NCI-H2171 (cell line): ENCODE data around the gene CSRNP3.

Experiments used
- DNase-seq: peaks from one replicate; lab custom pipeline; 2025; lab: John Stamatoyannopoulos, UW

CSRNP3 gene

GRCh38 chr2:165686800-165687199, 217.3 kb downstream of the CSRNP3 start:
- DNase-seq, result no peak

GRCh38 chr2:165687426-165688002, 218.0 kb downstream of the CSRNP3 start:
- DNase-seq, result no peak

DNA sequence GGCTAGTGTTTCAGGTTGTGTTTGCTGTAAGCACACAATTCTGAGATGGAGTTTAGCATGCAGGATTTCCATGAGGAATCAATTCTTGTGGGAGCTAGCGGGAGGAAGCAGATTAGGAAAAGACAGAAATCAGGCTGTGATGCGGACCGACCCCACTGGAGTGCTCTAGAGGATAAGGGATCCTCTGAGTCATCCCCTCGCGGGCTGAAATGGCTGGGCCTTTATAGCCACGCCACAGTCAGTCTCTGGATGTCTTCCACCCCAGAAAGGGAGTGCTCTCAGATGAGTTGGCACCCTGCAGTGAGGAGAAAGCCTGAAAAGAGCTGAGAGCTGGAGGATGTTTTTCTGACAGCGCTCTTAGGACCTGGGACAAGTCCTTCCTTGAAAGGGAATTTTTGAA, 222.1 kb downstream of the CSRNP3 start:
- no peak for DNase-seq

DNA sequence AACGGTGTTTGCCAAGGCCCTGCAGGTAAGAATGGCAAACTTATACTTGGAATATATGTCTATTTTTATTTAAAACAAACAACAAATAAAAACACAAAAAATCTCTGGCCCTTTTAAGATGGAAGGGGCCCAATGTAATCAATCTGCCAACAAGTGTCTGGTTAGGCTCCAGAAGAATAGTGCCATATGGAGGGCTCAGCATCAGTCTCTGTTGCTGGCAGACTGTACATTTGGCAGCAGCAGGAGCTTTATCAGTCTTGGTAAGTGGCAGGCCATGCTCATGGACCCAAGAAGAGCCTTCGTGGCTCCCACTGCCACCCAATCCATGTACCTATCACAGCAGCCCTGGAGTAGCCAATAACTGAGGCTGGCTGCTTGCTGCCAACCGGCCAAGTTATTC, 223.4 kb downstream of the CSRNP3 start:
- DNase-seq, result peak; percentile 39

- DNase-seq, result no peak
Measured at GRCh38 chr2:165693838-165694237, 224.3 kb downstream of the CSRNP3 start.

DNA sequence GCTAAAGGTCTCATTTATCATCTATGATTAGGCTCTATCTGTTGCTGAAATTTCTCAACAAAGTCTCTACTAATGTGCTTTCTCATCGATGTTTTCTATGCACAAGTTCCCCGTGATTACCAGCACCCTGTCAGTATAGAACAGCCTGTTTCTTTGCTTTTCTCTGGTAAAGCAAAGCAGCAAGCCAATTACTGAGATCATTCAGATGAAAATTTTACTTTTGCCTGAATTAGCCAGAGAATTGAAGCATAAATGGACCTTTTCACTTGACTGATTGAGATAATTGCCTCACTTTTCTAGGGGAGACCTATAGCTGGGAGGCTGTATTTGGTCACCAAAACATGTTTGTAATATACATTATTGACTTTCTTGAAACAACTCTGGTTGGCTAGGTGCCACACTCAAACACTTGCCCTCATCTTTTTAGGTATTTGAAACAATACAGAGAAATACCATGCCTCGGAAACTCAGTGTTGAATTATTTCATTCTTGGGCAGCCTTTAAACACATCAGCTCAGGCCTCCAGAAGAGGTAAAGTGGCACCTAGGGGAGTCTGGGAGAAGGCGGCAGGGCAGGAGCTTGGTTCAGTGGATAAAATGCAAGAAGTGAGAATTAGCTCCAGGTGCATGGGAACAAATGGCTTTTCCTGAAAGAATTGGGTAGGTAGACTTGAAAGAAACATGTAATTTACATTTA, 228.4 kb downstream of the CSRNP3 start:
- DNase-seq, result peak; percentile 19

DNA sequence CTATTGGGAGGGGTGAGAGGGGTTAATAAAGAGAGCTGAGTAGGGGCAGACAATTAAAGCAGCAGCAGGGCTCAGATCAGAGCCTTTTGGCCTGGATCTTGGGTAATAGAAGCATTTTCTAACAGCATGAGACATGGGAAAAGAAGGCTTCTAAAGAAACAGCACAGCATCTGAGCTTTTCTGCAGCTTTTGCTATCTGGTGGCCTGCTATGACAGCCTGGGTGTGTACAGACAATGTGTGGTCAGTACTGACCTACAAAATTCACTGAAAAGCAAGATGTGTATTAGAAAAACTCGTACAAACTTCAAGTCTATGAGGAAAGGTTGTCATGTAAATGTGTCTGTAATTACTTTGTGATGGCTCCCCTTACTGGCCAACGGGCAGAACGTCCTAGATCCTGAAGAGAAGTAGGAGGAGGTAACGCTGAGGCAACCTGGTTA, 229.0 kb downstream of the CSRNP3 start:
- peak; percentile 38 for DNase-seq

DNA sequence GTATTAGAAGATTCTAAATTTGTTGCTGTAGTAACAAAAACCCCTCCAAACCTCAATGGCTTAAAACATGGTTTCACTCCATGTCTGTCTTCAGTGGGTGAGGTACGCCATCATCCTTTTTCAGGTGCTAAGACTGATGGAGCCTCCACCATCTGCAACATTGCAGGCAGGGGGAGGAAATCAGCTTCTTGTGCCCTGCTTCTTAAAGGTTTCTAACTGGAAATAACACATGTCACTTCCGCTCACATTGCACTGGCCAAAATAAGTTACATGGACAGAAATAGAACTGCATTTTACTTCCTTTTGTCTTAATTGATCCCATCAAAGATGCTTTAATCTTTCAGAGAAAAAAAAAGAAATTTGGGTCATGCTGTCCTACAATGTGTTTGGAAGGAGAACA, 230.4 kb downstream of the CSRNP3 start:
- no peak for DNase-seq

- no peak for DNase-seq
Measured at GRCh38 chr2:165700531-165700930, 231.0 kb downstream of the CSRNP3 start.

- DNase-seq, result no peak
Measured at GRCh38 chr2:165701147-165701546, 231.6 kb downstream of the CSRNP3 start.

DNA sequence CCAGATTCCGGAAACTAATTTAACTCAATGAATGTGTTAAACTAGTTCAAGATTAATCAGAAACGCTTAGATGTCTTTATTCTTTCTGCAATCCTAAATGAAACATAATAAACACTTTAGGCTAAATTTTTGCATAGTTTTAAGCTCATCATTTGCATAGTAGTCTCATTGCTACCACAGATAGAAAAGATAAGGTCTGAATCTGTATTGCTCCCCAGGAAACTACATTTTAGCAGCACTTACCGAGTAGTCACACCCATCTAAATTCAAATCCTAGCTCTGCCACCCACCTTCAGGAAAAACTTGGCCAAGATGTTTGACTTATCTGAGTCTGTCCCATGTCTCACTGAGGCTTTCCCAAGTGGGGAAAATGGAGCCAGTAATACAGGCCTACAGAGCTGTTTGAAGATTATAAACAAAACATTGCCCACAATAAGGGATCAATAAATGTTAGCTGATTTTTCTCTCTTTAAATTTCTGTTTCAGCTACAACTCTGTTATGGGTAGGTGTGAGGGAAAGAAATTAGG, 237.5 kb downstream of the CSRNP3 start:
- DNase-seq, result no peak

GRCh38 chr2:165716091-165716490, 246.6 kb downstream of the CSRNP3 start:
- DNase-seq, result no peak

DNA sequence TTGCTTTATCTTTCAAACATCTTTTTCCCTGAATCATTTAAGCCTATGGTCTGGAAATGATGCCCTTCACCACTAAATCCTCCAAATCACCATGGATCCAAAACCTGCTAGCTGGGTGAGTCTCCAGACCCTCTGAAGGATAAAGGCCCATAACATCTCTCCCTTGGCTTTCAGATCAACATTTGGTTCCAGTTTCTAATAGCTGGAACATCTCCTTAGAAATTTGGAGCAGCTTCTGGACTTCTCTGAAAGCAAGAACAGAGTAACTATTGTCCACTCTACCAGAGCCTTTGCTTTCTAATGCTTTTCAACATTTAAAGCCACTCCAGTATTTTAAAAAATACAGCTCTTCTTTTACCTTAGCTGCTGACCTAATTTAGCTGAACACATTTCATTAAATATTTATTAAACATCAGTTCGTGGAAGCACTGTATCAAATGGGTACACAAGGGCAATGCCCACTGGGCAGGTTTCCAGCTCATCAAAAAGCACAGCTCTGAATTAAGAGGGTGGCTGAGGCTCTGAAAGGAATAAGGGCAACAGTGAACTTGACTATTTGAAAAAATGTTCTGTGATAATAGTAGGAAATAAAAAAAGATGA, 249.2 kb downstream of the CSRNP3 start:
- no peak for DNase-seq

DNA sequence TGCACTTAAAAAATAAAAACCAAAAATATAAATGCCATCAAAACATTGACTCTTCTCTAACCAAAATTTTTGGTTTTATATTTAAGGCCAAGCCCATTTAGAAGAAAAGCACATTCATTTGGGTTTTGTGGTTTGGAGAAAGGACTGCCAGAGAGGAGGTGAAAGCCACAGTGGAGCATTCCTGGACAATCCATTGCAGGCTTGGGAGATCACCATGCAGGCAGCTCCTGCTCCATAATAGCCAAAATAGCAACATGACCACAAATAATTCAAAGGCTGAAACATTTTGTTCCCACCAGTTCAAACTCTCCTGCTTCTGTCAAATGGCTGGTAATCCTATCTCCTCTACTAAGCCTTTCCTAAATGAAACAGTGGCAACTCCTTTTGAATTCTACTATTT, 251.0 kb downstream of the CSRNP3 start:
- DNase-seq, result no peak

GRCh38 chr2:165725421-165725820, 255.9 kb downstream of the CSRNP3 start:
- no peak for DNase-seq
